Breast epithelium (tissue), 3 donors: ENCODE data around the gene STT3B.

Experiments
- CTCF ChIP-seq, 3 donors: fragments of 450-650 bp; IDR thresholded peaks; one replicate each; pipeline ENCODE4 v1.5.1; 2016 to 2017; ENCODE audit warnings: antibody characterized with exemption in 3 of 3, mild to moderate bottlenecking in 3 of 3, moderate library complexity in 3 of 3
- POLR2AphosphoS5 ChIP-seq, 3 donors: sonication (generic); formaldehyde crosslinking; IDR thresholded peaks; one replicate each; pipeline ENCODE4 v1.6.1; 2017; ENCODE audit warnings: antibody characterized with exemption in 3 of 3

GRCh38 chr3:31575448-31575847 lies 42.7 kb downstream of the STT3B start:
- no peak for TF ChIP-seq CTCF (IDR thresholded peaks at IDR 0.05)
- no peak for TF ChIP-seq POLR2AphosphoS5 (IDR thresholded peaks at IDR 0.05)
